GM12874 (cell line): ENCODE data around the gene MYO1B.

Experiments
- TF ChIP-seq, protein P1 (sequence below): IDR thresholded peaks from 2 replicates; pipeline ENCODE4 v1.5.1; 2011; ENCODE audit warnings: low read depth, mild to moderate bottlenecking, control low read depth, low read length, moderate library complexity; ENCODE audit not compliant: insufficient read depth

MYO1B gene

DNA sequence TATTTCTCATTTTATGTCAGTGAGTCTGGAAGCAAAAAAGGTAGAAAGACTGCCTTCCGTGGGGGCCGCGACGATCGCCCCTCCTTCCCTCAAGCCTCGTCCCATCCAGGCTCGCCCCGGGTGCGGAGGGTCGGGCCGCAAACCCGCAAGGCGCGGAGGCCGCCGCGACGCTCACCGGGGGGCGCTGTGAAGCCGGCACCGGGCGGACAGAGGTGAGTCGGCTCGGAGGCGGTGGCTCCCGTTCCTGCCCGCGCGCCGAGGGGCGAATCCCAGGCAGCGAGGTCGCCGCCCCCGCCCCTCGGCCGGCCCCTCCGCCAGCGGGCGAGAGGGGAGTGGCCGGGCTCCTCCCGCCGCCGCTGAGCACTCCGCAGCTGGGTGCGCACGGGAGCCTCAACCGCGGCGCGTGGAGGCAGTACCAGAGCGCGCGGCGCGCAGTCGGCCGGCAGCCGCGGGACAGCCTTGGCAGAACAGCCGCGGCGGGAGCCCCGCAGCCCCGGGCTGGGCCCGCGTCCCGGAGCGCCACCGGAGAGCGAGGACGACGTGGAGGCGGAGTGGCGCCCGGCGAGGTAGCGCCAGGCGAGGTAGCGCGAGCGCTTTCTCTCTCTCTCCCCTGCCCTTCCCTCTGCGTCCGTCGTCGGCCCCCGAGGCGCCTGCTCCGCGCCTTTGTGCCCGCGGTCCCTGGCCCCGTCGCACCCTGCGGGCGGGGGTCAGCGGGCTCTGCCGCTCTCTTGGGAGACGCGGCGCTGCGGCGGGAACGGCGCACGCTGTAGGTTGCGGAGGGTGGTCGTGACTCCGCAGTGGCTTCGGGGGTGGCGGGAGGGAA lies at the start of gene MYO1B:
TSS of gene MYO1B (plus strand) at position 359 of the 823 bp plus-strand sequence. CDS start 31,492 bp downstream, outside the sequence.
- TF ChIP-seq, protein P1, sequence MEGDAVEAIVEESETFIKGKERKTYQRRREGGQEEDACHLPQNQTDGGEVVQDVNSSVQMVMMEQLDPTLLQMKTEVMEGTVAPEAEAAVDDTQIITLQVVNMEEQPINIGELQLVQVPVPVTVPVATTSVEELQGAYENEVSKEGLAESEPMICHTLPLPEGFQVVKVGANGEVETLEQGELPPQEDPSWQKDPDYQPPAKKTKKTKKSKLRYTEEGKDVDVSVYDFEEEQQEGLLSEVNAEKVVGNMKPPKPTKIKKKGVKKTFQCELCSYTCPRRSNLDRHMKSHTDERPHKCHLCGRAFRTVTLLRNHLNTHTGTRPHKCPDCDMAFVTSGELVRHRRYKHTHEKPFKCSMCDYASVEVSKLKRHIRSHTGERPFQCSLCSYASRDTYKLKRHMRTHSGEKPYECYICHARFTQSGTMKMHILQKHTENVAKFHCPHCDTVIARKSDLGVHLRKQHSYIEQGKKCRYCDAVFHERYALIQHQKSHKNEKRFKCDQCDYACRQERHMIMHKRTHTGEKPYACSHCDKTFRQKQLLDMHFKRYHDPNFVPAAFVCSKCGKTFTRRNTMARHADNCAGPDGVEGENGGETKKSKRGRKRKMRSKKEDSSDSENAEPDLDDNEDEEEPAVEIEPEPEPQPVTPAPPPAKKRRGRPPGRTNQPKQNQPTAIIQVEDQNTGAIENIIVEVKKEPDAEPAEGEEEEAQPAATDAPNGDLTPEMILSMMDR, result peak; percentile 31; the same call in 1 of the 2 replicates

DNA sequence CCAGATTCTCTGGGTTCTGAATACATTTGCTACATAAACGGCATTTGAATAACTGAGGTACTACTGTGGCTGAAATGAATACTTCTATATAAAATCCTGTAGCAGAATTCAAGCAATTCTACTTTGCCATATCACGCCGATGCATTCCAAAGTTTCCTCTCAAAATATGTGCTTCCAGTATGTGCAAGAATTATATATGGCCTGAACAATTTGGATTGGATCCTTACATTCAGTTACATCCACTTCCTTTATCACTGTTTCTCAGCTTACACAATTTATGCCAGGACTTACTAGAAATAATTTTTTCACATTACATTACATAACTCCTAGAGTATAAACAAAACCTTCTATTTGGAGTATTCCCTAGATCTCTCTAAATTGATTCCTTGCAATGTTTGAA lies 48.1 kb upstream of the MYO1B start:
- TF ChIP-seq, protein P1, result no peak

- TF ChIP-seq, protein P1, result no peak
These were observed 46.9 kb upstream of the MYO1B start for GRCh38 chr2:191198271-191198670.

- TF ChIP-seq, protein P1, result no peak
These were observed 45.2 kb upstream of the MYO1B start for GRCh38 chr2:191199929-191200512.

DNA sequence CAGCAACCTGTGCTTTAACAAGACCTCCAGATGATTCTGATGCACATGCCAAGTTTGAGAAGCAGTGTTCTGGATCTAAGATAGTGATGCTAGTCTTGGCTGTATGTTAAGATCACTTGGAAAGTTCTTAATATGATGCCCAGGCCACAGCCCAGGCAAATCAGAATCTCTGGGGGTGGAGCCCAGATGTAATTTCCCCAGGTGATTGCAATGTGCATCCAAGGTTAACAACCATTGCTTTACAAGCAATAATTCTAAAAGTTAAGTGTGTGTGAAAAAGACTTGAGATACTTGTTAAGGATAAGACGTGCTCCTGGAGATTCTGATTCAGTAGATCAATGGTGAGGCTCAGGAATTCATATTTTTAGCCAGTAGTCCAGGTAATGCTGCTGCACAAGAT lies 44.3 kb upstream of the MYO1B start:
- TF ChIP-seq, protein P1, result no peak

GRCh38 chr2:191202209-191202721 lies 42.9 kb upstream of the MYO1B start:
- TF ChIP-seq, protein P1, result no peak

DNA sequence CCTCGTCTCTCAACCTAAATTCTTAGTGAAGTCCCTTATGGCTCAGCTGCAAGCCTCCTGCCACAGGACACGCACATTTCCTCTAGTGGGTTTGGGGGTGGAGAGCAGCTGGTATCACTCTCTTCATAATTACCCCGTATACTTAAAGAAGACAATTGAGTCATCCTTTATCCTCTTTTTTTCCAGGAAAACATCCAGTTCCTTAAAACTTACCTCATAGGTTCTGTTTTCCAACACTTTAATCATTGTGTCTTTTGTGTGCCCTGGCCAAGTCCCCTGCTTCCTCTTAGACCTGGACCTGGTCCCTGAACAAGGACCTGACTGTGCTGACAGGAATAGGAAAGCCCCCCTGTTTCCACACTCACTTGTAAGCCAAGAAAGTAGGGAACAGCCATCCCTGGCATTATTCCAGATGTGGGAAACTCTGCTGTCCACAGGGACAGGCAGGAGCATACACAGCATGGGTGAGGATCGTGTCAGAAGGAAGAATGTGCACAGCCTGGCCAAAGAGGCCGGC lies 42.3 kb upstream of the MYO1B start:
- TF ChIP-seq, protein P1, result no peak
